NCI-H1417 (cell line): ENCODE results near the gene PLAAT4.
A peak's percentile ranks its signal among the peaks of the same experiment; 100 is the strongest.
"Not testable (repeated sequence)": the region's sequence is repeated elsewhere in the genome, so short reads cannot be mapped to it uniquely, and the experiment has no call there.

Experiments used
- DNase-seq, 3 experiments: peaks; one replicate each; lab custom pipeline; 2025; lab: John Stamatoyannopoulos, UW

PLAAT4 gene

GRCh38 chr11:63573881-63574855 lies 37.6 kb downstream of the PLAAT4 start:
- peak in 2 of 3 experiments; percentile 16 to 42 for DNase-seq

GRCh38 chr11:63574856-63575602 lies 38.4 kb downstream of the PLAAT4 start:
- DNase-seq = no peak

GRCh38 chr11:63578882-63579281 lies 42.3 kb downstream of the PLAAT4 start:
- not testable (repeated sequence) for DNase-seq

GRCh38 chr11:63581224-63581623 lies 44.6 kb downstream of the PLAAT4 start:
- DNase-seq = not testable (repeated sequence)

- no peak for DNase-seq
These were observed 46.7 kb downstream of the PLAAT4 start for GRCh38 chr11:63583357-63583677.

- DNase-seq = no peak
These were observed 50.0 kb downstream of the PLAAT4 start for GRCh38 chr11:63586451-63587166.

GRCh38 chr11:63589000-63589399 lies 52.4 kb downstream of the PLAAT4 start:
- DNase-seq = no peak

GRCh38 chr11:63590024-63590788 lies 53.6 kb downstream of the PLAAT4 start:
- DNase-seq = no peak

GRCh38 chr11:63592975-63593395 lies 56.4 kb downstream of the PLAAT4 start:
- DNase-seq = peak in 2 of 3 experiments; percentile 18 to 46

GRCh38 chr11:63595296-63595695 lies 58.7 kb downstream of the PLAAT4 start:
- DNase-seq = no peak
